OCI-M1 (cell line): Measurements from ENCODE around the gene RASGEF1C.
A peak's percentile ranks its signal among the peaks of the same experiment; 100 is the strongest.

Source experiments
- DNase-seq: peaks from one replicate; lab custom pipeline; 2025; lab: John Stamatoyannopoulos, UW

The RASGEF1C gene

DNA sequence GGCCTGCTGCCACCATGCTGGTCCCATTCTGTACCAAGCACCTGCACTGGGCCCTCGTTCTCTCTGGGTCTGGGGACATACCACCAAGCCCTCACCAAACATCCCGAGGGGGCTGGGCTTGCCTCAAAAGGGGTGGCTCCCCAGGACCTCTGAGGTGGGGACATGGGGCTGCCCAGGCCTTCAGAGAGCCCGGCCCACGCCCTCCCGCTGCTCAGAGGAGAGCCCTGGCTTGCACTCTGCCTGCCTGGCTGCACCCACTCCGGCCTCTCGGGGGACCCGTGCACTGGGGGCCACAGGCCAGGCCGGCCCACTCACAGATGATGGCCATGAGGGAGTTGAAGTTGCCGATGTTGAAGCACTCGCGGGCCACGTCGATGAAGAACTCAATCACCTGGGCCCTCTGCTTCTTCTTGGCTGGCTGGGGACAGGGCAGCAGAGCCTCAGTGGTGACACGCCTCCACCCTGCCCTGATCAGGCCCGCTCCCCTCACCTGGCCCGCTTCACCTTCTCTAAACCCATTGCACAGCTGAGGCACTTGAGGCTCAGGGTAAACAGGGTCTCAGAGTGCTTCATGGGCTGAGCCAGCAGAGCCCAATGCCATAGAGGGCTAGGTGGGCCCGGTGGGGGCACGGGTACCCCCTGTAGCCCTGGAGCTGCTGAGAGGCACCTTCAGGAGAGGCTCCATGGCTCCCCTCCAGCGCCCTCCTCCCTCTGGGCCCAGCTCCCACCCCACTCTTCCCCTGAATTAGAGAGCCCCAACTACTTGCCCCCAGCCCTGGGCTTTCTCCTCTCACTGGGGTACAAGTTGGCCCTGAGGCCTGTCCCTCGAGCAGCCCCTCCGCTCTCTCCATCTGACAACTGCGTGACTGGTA is 89.7 kb downstream of the RASGEF1C start:
- DNase-seq, result no peak

DNA sequence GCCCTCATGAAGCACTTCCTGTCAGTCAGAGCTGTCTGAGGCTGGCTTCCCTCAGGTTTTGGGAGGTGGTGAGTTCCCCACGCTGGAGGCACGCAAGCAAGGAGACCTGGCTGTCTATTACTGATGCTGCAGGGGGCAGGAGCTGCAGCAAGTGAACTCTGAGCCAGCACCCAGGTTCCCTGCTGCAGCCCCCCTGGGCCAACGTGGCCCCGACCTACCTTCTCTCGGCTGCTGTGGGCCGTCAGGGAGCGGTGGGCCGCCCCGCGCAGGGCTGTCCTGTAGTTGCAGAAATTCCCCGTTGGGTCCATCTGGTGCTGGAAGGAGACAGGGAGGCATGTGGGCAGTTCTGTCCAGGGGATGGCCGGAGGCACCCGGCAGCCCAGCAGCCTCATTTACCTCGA is 90.6 kb downstream of the RASGEF1C start:
- no peak for DNase-seq

DNA sequence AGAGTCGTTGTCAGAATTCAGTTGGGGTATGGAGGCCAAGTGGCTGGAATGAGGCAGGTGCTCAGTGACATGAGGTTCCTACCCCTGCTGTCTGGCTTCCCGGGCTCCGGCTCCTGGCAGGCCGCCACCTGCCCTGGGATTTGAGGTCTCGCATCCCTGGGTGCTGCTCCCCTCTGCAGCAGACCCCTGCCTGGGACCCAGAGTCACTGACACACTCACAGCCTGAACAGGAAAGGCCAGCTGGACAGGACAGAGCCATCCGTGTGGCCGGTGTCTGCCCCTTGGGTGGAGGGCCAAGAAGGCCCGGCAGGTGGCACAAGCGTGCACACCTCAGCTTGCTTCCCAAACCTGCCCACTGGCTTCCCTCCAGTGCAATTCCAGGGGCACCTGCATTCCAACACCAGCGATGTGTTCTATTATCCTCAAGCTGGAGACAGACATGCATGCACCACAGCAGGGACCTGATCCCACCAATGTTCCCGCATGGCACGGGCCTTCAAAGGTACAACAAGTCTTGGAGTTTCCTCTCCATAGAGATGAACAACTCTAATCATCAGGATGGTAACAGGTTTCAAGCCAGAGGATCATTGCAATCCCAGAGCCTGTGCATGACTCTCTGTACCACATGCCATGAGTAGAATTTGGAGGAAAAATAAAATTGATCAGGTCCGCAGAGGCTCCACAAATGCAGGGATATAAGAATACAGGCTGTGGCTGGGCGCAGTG is 91.8 kb downstream of the RASGEF1C start:
- no peak for DNase-seq

DNA sequence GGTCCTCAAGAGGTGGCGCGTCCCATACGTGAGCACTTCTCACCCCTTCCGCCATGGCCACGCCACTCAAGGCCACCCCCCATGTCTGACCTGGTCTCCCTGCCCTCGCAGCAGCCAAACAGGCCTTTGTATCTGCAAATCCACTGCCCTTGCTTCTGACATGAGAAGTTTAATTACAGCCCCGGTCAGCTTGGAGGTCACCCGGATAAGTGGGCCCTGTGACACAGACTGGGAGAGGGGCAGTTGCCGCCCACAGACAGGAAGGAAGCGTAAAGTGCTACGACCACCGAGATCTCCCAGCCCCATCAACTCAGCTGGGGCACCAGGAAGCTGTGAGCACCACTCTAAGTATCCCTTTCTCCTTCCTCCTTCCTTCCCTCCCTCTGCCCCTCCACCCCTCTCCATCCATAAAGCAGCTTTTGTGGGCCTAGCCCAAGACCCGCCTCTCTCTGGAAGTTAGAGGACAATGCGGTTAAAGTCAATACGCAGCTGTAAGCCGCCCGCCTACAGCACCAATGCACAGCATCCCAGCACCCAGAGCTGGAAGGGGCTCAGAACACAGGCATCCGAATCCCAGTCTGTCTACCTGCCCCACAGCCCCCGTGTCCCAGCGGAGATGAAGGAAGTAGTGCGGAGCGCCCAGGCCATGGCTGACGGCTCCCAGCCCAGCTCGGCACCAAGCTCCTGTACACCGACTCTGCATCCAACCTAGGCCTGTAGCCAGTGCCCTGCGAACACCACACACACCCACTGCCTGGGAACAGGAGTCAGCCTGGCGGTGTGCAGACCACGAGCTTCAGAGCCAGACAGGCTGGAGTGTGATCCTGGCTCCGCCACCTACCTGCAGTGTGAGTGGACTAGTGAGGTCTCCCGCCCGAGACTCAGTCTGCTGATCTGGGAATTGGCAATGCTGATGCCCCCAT is 92.7 kb downstream of the RASGEF1C start:
- no peak for DNase-seq

DNA sequence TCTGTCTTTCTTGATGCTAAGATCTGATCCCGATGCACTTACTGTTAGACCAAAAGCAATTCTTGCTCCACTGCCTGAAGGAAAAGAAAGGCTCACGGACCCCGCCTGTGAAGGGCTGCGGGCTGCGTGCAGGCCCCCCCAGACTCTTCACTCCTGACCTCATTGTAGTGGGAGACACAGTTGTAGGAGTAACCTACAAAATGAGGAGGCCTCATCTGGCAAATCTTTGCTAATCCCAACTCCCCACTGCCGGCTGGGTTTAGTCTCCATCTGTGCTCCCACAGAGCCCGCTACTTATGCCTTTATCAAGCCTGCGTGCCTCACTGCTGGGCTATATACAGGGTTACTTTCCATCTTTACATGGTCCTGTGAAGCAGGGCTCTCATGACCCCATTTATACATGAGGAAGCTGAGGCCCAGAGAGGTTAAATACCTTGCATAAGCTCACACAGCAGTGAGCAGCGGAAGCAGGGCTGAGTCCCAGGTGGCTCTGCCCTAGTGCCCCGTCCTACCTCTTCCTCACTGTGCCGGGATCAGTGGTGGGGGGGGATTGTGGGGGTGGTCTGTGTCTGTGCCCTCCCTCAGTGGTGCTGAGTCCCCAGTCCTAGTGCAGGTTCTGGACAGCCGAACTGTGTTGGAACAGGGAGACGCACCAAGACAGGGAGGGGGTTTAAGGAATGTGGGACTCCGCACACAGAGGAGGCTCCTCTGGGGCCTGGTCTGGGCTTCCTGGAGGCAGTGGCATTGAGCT is 93.5 kb downstream of the RASGEF1C start:
- no peak for DNase-seq

DNA sequence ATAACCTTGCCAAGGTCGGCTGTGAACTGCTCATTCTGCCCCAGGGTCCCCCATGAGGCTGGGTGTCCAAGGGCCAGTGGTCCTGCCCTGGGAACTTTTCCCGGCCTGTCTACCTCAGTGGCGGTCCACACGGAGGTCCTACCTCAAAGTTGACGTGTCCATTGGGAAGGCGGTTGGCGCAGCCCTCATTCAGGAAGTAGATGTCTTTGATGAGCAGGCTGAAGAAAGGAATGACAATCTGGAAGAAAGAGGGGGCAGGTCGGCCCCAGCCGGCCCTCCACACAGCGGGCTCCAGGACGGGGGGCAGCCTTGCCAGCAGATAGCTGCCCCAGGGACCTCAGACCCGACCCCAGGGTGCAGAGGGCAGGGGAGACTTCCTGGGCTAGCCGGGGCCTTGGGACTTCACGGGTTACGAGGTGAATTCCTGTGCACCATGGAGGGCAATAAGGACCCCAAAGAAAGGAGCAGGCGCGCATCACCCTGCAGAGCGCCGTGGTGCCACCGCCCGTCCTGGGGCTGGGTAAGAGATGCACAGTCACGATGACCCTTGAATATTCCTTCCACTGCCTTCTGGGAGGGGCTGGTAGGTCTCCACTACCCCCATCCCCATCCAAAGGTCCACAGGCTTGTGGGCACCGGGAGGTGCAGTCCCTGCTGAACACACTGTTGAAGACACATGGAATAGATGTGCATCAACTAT is 94.6 kb downstream of the RASGEF1C start:
- no peak for DNase-seq

DNA sequence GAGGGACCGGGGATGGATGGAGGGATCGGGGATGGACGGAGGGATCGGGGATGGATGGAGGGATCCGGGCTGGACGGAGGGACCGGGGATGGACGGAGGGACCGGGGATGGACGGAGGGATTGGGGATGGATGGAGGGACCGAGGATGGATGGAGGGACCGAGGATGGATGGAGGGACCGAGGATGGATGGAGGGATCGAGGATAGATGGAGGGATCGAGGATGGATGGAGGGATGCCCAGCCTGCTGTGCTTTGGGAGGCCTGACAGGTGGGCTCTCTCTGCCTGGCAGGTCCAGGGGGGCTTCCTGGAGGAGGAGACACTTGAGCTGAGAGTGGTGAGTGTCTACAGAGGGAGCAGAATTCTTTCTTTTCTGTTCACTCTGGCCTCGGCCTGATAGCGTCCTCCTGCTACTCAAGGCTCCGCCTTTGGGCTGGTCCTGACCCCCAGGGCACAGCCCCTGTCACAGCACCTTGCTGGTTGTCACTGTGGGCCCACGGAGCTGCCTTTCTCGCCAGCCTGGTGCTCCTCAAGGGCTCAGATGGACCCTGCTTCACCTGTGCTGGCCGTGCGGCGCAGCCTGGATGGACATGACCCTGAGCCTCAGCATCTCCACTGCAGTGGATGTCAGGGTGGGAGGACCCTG is 95.2 kb downstream of the RASGEF1C start:
- DNase-seq, result no peak

DNA sequence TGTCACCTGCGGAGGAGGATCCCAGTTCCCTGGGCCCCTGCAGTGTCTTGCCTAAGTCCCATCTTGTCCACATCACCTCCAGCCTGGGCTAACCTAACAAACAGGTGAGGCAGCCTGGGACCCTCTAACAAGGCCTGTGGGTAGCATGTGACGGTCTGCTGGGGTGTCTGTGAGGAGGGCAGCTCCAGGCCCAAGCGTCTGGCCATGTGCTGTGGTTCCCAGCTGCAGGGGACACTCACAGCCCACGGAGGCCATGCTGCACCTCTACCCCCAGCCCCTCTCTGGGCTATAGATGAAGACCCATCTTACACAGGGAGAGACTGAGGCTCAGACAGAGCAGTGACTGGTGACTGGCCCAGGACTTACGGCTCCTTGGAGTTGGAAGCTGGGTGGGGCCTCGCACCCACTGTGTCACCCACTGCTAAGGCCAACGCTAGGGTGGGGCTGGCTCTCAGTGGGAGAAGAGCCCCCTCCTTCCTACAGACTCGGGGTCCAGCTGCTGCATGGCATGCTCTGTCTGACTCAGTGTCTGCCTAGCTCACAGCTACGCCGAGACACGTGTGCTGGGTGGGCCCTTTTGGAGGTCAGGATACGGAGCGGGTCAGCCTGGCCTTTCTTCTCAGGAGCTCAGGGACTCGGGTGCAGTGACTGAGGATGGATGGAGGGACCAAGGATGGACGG is 96.7 kb downstream of the RASGEF1C start:
- DNase-seq, result no peak

DNA sequence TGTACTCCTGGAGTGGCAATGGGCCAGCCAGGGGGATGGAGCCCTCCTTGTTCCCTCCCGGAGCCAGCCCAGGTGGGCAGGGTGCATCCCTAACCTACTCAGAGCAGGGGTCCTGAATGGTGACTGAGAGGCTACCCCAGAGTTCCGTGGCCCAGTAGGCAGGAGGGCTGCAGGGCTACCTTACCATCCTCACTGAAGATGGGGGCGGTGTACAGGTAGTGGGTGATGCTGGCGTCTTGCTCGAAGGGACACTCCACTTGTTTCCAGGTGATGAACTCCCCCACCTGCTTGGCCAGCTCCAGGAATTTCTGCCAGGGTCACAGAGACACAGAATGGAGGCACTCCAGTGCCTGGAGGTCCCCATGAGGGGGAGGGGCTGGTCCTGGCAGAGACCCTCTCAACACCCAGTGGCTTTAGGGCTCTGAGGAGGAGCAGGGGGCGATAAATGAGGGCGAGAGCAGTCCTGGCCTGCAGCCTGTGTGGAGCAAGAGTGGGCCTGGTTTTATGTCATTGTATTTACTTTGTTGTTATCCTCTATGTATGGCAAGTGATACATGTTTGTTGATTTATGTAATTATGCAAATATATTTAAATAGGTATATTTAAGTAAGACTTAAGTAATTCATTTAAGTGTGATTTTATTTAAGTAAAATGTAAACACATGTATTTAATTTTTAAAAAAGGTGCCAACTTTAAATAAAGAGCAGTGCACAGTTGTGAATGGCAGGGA is 97.6 kb downstream of the RASGEF1C start:
- DNase-seq, result no peak

DNA sequence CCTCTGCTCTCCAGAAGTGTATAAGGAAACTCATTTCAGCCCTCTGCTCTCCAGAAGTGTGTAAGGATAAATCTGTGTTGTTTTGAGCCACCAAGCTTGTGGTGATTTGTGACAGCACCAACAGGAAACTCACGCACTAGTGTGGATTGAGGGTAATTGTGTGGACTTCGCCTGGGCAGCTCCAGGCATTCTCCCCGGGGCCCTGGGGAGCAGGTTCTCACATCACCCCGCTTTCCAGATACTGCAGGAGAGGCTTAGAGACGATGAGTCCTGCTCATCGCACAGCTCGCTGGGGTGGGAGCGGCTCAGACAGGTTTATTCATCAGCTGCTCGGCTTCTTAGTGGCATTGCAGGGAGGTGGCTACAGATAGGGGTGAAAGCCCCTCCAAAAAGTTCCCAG is 99.1 kb downstream of the RASGEF1C start:
- DNase-seq, result no peak

DNA sequence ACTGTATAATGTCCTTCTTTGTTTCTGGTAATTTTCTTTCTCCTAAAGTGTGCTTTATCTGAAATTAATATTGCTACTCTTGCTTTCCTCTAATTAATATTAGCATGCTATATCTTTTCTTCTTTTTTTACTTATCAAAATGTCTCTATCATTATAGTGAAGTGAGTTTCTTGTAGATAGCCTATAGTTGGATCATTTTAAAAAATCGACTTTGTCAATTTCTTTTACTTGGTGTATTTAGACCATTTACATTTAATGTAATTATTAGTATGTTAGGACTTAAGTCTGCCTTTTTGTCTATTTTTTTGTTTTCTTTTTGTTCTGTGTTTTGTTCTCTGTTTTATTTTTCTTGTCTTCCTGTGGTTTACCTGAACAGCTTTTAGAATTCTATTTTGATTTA is 102.0 kb downstream of the RASGEF1C start:
- DNase-seq, result no peak

DNA sequence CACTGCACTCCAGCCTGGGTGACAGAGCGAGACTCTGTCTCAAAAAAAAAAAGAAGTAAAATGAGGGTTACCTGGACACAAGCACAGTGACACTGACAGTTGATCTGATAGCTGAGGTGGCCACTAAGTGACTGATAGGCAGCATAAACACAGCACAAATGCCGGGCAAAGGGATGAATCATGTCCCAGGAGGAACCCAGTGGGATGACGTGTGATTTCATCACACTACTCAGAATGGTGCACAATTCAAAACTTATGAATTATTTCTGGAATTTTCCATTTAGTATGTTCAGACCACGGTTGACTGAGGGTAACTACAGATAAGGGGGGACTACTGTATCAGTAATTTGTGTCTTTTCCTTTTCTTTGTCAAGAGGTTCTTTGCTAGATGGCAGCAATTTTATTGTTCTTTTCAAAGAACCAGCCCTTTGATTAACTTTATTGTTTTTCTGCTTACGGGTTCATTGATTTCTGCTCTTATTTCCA is 103.1 kb downstream of the RASGEF1C start:
- DNase-seq, result peak; percentile 84

DNA sequence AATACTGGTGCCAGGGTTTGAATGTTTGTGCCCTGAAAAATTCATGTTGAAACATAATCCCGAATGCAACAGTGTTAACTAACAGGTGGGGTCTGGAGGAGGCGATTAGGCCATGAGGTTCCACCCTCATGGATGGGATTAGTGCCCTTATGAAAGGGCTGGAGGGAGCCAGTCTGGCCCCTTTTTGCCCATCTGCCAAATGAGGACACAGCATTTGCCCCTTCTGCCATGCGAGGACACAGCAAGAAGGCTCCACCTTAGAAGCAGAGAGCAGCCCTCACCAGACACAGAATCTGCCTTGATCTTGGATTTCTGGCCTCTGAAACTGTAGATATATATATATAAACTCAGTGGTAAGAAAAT is 104.9 kb downstream of the RASGEF1C start:
- no peak for DNase-seq

DNA sequence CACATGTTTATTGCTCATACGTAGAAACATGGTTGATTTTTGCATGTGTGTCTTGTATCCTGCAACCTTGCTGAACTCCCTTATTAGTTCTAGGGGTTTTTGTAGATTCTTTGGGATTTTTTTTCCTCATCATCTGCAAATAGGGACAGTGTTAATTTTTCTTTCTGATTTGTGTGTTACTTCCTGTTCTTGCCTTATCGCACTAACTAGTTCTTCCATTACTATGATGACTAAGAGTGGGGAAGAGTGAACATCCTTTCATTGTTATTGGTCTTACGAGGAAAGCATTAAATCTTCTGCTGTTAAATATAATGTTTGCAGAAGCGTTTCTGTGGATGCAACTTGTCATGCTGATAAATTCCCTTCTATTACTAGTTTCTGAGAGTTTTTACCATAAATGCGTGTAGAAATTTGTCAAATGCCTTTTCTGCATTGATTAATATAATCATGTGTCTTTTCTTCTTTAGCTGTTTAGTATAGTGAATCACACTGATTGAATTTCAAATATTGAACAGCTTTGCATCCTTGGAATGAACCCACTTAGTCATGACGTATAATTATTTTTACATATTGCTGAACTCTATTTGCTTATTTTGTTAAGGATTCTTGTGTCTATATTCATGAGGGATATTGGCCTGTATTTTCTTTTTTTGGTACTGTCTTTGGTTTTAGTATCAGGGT is 105.4 kb downstream of the RASGEF1C start:
- peak; percentile 19 for DNase-seq

DNA sequence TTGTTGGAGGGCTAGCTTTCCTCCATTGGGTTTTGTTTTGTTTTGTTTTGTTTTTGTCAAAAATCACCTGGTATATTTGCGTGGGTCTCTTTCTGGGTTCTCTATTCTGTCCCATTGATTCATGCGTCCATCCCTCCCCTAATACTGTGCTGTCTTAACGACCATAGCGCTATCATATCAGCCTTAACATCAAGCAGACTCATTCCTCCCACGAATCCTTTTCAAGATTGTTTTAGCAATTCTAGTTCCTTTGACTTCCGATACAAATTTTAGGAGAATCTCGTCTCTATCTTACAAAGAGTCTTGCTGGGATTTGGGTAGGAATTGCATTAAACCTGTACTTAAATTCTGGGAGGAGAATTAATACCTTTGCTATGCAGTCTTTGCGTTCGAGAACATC is 106.4 kb downstream of the RASGEF1C start:
- DNase-seq, result no peak

DNA sequence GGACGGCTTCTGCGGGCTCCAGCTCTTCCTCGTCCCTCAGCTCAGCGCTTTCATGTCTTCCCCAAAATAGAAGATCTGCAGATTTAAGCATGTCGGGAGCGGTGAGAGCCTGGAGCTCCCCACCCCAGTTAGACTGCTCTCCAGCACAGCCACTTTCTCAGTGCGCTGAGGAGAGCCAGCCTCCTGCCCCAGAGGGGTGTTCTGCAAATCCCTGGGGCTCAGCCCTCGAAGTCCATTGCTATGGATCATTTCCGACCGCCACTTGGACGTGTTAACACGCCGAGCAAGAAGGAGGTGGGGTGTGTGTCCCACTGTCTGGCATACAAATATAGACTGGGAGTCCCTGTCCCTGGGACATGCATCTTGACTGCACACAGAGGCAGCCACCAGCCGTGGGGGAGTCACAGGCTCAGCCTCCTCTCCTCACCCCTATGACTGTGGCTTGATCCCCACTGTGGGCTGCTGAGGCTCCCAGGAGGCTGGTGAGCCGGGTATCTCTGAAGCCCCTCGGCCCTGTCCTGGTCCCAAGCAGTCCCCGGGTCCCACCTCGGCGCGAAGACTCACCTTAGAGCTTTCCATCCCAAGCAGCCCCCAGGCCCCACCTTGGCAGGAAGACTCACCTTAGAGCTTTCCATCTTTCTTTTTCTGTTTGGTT is 107.4 kb downstream of the RASGEF1C start:
- no peak for DNase-seq

DNA sequence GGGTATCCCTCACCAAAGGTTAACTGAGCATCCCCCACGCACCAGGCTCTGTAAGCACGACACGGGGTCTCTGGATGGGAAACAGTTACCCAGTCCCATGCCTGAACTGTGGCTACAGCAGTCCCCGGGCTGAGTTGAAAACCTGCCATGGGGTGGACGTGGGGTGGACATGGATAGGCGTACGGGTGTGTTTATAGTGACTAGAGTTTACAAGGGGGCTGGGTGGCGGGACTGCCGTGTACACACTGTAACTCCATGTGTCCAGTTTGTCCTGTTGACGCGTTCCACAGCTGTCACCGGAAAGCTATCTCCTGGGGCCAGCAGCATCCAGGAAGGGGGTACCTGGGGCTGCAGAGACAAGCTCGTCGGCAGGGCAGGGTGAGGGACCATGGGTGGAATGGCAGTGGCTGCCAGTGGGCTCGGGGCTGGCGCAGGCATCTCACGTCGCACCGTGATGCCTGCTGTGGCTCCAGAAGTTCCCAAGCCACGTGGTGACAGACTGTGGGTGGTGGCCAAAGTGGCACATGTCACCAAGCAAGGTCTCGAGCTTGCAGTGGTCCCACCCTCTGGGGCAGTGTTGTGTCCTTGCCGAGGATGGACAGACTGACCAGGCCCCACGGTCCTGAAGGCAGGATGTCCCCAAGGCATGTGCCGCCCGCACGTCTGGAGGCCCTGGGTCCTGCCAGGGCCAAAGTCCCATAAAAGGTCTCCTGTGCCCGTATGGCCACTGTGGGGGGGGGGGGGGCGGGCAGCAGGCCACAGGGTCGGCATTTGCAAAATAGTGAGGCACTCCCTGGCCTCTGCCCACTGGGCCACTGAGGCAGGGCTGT is 108.2 kb downstream of the RASGEF1C start:
- DNase-seq, result no peak
